H1 (cell line): ENCODE results near the gene GAS6. TPM values are rescaled to one million over a fixed set of nuclear protein-coding genes. Genes with fewer than 3 reads are reported as not detected.

Experiments used
- PHF8 ChIP-seq: fragments of 200-600 bp; sonication (generic); conservative IDR thresholded peaks from 2 replicates; pipeline ENCODE4 v1.7.1; 2012; ENCODE audit warnings: low read depth, mild to moderate bottlenecking, inconsistent platforms, low read length, moderate library complexity
- polyA plus RNA-seq, 7 experiments: library from polyadenylated mRNA; depleted of rRNA in 3 of 7; stranded (reverse) in 5 of 7; unstranded in 2 of 7; fragments of >200 nt in 5 of 7; fragments of 200-250 nt in 2 of 7; gene quantifications; 1 replicate in 5 of 7; 2 replicates in 1 of 7; 4 replicates in 1 of 7; pipeline versions ENCODE4 v1.2.1 to v1.2.3, GENCODE V29; 2011 to 2013; ENCODE audit warnings: missing spikeins in 2 of 7, mixed read lengths in 2 of 7
- total RNA-seq: library from RNA; stranded (reverse); fragmentation: NEBNext Ultra II Directional; extraction: Animal tissue kit (Norgen Biotek cat#: 25700); gene quantifications from 2 replicates; pipeline ENCODE4 v1.2.1, GENCODE V29; 2021
- TF ChIP-seq, protein P1 (sequence below): fragments of 300-600 bp; sonication (generic); IDR thresholded peaks from 2 replicates; pipeline ENCODE4 v1.7.1; 2012; ENCODE audit warnings: low read length, moderate library complexity, mild to moderate bottlenecking, inconsistent platforms; ENCODE audit not compliant: insufficient replicate concordance

The GAS6 gene
- total and polyA plus RNA-seq, 2 of the 8 experiments (the other 6 are each of a cell fraction or from before 2014, with no cell fraction given) = 18.6 to 31.0 TPM

DNA sequence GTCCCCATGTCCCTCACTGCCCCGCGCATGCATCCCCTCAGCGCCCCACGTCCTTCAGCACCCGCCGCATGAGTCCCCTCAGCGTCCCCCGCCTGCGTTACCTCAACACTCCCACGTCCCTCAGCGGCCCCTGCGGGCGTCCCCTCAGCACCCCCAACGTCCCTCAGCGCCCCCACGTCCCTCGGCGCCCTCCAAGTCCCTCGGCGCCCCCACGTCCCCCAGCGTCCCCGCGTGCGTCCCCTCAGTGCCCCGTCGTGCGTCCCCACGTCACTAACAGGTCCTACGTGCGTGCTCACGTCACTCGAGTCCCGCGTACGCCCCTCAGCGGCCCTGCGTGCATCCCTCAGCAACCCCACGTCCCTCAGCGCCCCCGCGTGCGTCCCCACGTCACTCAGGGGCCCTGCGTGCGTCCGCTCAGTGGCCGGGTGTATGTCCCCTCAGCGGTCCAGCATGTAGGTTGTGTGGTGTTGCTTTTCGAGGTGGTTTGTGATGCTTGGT is 19.5 kb upstream of the GAS6 start (continued):
- TF ChIP-seq, protein P1, sequence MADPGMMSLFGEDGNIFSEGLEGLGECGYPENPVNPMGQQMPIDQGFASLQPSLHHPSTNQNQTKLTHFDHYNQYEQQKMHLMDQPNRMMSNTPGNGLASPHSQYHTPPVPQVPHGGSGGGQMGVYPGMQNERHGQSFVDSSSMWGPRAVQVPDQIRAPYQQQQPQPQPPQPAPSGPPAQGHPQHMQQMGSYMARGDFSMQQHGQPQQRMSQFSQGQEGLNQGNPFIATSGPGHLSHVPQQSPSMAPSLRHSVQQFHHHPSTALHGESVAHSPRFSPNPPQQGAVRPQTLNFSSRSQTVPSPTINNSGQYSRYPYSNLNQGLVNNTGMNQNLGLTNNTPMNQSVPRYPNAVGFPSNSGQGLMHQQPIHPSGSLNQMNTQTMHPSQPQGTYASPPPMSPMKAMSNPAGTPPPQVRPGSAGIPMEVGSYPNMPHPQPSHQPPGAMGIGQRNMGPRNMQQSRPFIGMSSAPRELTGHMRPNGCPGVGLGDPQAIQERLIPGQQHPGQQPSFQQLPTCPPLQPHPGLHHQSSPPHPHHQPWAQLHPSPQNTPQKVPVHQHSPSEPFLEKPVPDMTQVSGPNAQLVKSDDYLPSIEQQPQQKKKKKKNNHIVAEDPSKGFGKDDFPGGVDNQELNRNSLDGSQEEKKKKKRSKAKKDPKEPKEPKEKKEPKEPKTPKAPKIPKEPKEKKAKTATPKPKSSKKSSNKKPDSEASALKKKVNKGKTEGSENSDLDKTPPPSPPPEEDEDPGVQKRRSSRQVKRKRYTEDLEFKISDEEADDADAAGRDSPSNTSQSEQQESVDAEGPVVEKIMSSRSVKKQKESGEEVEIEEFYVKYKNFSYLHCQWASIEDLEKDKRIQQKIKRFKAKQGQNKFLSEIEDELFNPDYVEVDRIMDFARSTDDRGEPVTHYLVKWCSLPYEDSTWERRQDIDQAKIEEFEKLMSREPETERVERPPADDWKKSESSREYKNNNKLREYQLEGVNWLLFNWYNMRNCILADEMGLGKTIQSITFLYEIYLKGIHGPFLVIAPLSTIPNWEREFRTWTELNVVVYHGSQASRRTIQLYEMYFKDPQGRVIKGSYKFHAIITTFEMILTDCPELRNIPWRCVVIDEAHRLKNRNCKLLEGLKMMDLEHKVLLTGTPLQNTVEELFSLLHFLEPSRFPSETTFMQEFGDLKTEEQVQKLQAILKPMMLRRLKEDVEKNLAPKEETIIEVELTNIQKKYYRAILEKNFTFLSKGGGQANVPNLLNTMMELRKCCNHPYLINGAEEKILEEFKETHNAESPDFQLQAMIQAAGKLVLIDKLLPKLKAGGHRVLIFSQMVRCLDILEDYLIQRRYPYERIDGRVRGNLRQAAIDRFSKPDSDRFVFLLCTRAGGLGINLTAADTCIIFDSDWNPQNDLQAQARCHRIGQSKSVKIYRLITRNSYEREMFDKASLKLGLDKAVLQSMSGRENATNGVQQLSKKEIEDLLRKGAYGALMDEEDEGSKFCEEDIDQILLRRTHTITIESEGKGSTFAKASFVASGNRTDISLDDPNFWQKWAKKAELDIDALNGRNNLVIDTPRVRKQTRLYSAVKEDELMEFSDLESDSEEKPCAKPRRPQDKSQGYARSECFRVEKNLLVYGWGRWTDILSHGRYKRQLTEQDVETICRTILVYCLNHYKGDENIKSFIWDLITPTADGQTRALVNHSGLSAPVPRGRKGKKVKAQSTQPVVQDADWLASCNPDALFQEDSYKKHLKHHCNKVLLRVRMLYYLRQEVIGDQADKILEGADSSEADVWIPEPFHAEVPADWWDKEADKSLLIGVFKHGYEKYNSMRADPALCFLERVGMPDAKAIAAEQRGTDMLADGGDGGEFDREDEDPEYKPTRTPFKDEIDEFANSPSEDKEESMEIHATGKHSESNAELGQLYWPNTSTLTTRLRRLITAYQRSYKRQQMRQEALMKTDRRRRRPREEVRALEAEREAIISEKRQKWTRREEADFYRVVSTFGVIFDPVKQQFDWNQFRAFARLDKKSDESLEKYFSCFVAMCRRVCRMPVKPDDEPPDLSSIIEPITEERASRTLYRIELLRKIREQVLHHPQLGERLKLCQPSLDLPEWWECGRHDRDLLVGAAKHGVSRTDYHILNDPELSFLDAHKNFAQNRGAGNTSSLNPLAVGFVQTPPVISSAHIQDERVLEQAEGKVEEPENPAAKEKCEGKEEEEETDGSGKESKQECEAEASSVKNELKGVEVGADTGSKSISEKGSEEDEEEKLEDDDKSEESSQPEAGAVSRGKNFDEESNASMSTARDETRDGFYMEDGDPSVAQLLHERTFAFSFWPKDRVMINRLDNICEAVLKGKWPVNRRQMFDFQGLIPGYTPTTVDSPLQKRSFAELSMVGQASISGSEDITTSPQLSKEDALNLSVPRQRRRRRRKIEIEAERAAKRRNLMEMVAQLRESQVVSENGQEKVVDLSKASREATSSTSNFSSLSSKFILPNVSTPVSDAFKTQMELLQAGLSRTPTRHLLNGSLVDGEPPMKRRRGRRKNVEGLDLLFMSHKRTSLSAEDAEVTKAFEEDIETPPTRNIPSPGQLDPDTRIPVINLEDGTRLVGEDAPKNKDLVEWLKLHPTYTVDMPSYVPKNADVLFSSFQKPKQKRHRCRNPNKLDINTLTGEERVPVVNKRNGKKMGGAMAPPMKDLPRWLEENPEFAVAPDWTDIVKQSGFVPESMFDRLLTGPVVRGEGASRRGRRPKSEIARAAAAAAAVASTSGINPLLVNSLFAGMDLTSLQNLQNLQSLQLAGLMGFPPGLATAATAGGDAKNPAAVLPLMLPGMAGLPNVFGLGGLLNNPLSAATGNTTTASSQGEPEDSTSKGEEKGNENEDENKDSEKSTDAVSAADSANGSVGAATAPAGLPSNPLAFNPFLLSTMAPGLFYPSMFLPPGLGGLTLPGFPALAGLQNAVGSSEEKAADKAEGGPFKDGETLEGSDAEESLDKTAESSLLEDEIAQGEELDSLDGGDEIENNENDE = no peak
- TF ChIP-seq PHF8 = no peak
